K562 (cell line): ENCODE results near the gene TM4SF20. TPM values are rescaled to one million over a fixed set of nuclear protein-coding genes. Genes with fewer than 3 reads are reported as not detected.

ENCODE experiments used
- ATAC-seq: fragments of 200-7000 bp; cut with Tn5 transposase; 3 replicates; pipeline ENCODE4 v1.9.1; 2020; ENCODE audit warnings: moderate library complexity
- BruUV-seq: library from RNA; stranded (reverse); fragments of 400-500 nt; replicated peaks from 2 replicates; lab custom pipeline; 2021; lab: Mats Ljungman, UMichigan
- CTCF ChIA-PET: fragments of 300-600 bp; formaldehyde crosslinking; extraction: SDS; loops from one replicate; lab custom pipeline; 2021; ENCODE audit warnings: low intra/inter-chr PET ratio; lab: Yijun Ruan, JAX
- POLR2A ChIA-PET: fragments of 300-600, 350-650 bp; sonication (Branson Sonifier 250); formaldehyde crosslinking; extraction: SDS; loops from one replicate; lab custom pipeline; 2021; ENCODE audit warnings: antibody characterized with exemption, inconsistent platforms; lab: Yijun Ruan, JAX
- DNase-seq, 4 experiments: peaks; one replicate each; pipeline versions ENCODE4 v3.0.0 to v3.0.0-alpha.2; 2011 to 2018; ENCODE audit warnings: low spot score in 3 of 4, mixed read lengths in 3 of 4; ENCODE audit errors: extremely low read depth in 1 of 4
- FAIRE-seq: peaks from 2 replicates; lab custom pipeline; 2011; peaks lifted over from hg19 to GRCh38; lab: Jason Lieb, UNC
- H2AFZ ChIP-seq: 2 replicates; pipeline ENCODE4 v1.6.0; 2011; ENCODE audit warnings: low read depth, low read length, control low read depth, inconsistent platforms
- H3K27ac ChIP-seq: fragments of 200-600 bp; 3 replicates; pipeline ENCODE4 v1.8.0; 2011; ENCODE audit warnings: low read depth, mild to moderate bottlenecking, control low read depth, inconsistent platforms, low read length, moderate library complexity, mixed read lengths; ENCODE audit errors: extremely low read depth
- H3K27me3 ChIP-seq, 2 experiments: fragments of 300-600 bp in 1 of 2; 2 replicates in 1 of 2; 3 replicates in 1 of 2; pipeline versions ENCODE4 v1.6.0 to v1.8.0; 2011; ENCODE audit warnings: inconsistent platforms in 2 of 2, low read length in 2 of 2, mild to moderate bottlenecking in 1 of 2, mixed read lengths in 1 of 2, moderate library complexity in 1 of 2; ENCODE audit not compliant: control insufficient read depth in 2 of 2, insufficient read depth in 2 of 2
- H3K36me3 ChIP-seq: fragments of 300-600 bp; 3 replicates; pipeline ENCODE4 v1.8.0; 2011; ENCODE audit warnings: mild to moderate bottlenecking, low read length, inconsistent platforms; ENCODE audit not compliant: control insufficient read depth, insufficient read depth
- H3K4me1 ChIP-seq, 2 experiments: fragments of 200-600 bp in 1 of 2; replicated peaks in 1 of 2; 2 replicates in 1 of 2; 3 replicates in 1 of 2; pipeline versions ENCODE4 v1.5.1 to v1.8.0; 2011; ENCODE audit warnings: inconsistent platforms in 2 of 2, low read length in 2 of 2, mild to moderate bottlenecking in 1 of 2, mixed read lengths in 1 of 2, moderate library complexity in 1 of 2; ENCODE audit not compliant: control insufficient read depth in 2 of 2, insufficient read depth in 2 of 2
- H3K4me2 ChIP-seq: 2 replicates; pipeline ENCODE4 v1.6.1; 2011; ENCODE audit warnings: low read length, control low read depth, inconsistent platforms, mixed read lengths; ENCODE audit not compliant: insufficient read depth
- H3K4me3 ChIP-seq: fragments of 200-600 bp; sonication (generic), shearing (Covaris generic); 2 replicates; pipeline ENCODE4 v1.5.1; 2016; ENCODE audit warnings: control low read depth, inconsistent platforms
- H3K79me2 ChIP-seq: fragments of 200-600 bp; 3 replicates; pipeline ENCODE4 v1.8.0; 2011; ENCODE audit warnings: low read length, inconsistent platforms; ENCODE audit not compliant: control insufficient read depth, insufficient read depth
- H3K9ac ChIP-seq, 2 experiments: 2 replicates each; pipeline versions ENCODE4 v1.6.0 to v1.6.1; 2011; ENCODE audit warnings: low read depth in 2 of 2, low read length in 2 of 2, control low read depth in 1 of 2, inconsistent platforms in 1 of 2, mild to moderate bottlenecking in 1 of 2, mixed read lengths in 1 of 2; ENCODE audit not compliant: insufficient read depth in 1 of 2
- H3K9me1 ChIP-seq: one replicate; pipeline ENCODE4 v1.6.0; 2011; ENCODE audit warnings: inconsistent platforms, mild to moderate bottlenecking, low read length, moderate library complexity; ENCODE audit not compliant: control insufficient read depth, insufficient read depth
- H3K9me3 ChIP-seq: replicated peaks from 2 replicates; pipeline ENCODE4 v1.5.1; 2011; ENCODE audit warnings: low read depth, low read length, inconsistent platforms; ENCODE audit not compliant: control insufficient read depth, insufficient read depth
- H4K20me1 ChIP-seq: replicated peaks from 2 replicates; pipeline ENCODE4 v1.6.1; 2011; ENCODE audit warnings: low read length, inconsistent platforms, mixed read lengths; ENCODE audit not compliant: control insufficient read depth, insufficient read depth
- CREB5 ChIP-seq: fragments of 250-450 bp; sonication (Bioruptor Pico); IDR thresholded peaks from 2 replicates; pipeline ENCODE4 v1.5.0; 2020; ENCODE audit warnings: mild to moderate bottlenecking
- CREM ChIP-seq: IDR thresholded peaks from 2 replicates; pipeline ENCODE4 v1.6.1; 2014; ENCODE audit warnings: antibody characterized with exemption, low read depth
- NR0B1 ChIP-seq: fragments of 450-650 bp; IDR thresholded peaks from one replicate; pipeline ENCODE4 v1.6.1; 2018; ENCODE audit warnings: mild to moderate bottlenecking, moderate library complexity; ENCODE audit not compliant: partially characterized antibody
- TOE1 ChIP-seq, 2 experiments: fragments of 450-650 bp in 1 of 2; sonication (generic) in 1 of 2; formaldehyde crosslinking in 1 of 2; IDR thresholded peaks; 2 replicates each; pipeline versions ENCODE4 v1.7.1 to v1.8.0; 2016 to 2022; ENCODE audit warnings: borderline replicate concordance in 2 of 2, mild to moderate bottlenecking in 2 of 2, antibody characterized with exemption in 1 of 2, inconsistent platforms in 1 of 2, low read depth in 1 of 2, missing genetic modification reagents in 1 of 2, moderate library complexity in 1 of 2
- XRCC3 ChIP-seq: fragments of 450-650 bp; IDR thresholded peaks from 2 replicates; pipeline ENCODE4 v1.6.1; 2017; ENCODE audit warnings: mild to moderate bottlenecking, moderate library complexity
- ZFP30 ChIP-seq: fragments of 250-450 bp; sonication (Bioruptor Pico); IDR thresholded peaks from 2 replicates; pipeline ENCODE4 v1.8.0; 2022; ENCODE audit warnings: moderate library complexity, mild to moderate bottlenecking, inconsistent platforms, borderline replicate concordance
- ZKSCAN1 ChIP-seq: fragments of 150-350 bp; IDR thresholded peaks from 2 replicates; pipeline ENCODE4 v1.6.1; 2016; ENCODE audit warnings: low read depth, low read length
- ZNF668 ChIP-seq: fragments of 250-450 bp; sonication (Bioruptor Pico); IDR thresholded peaks from 2 replicates; pipeline ENCODE4 v1.8.0; 2022; ENCODE audit warnings: mild to moderate bottlenecking, inconsistent platforms
- WGBS: fragments of 100-300 bp; shearing (Covaris generic); methylation state at CpG from one replicate; pipeline ENCODE4 v1.1.6; 2016; ENCODE audit warnings: low coverage, mixed read lengths; ENCODE audit not compliant: insufficient coverage; ENCODE audit errors: missing lambda C conversion rate; 5-methylcytosine and 5-hydroxymethylcytosine counted together
- in situ Hi-C: fragments of 300-500 bp; cut with MboI; formaldehyde crosslinking; loops from 4 replicates; pipeline ENCODE4 v1.15.0; 2018; ENCODE audit warnings: inconsistent platforms, mixed read lengths
- intact Hi-C: fragments of 100-400 bp; cut with micrococcal nuclease; formaldehyde crosslinking; loops from 2 replicates; pipeline ENCODE4 v1.14.2; 2022
- polyA plus RNA-seq, 8 experiments: library from polyadenylated mRNA; depleted of rRNA in 4 of 8; stranded (reverse) in 5 of 8; unstranded in 3 of 8; fragments of >200 nt; fragmentation: Nextera tagmentation in 2 of 8; fragmentation: Illumina TruSeq in 1 of 8; extraction: Ambion mirVana in 2 of 8; extraction: Trizol in 1 of 8; gene quantifications; 2 replicates each; pipeline versions ENCODE4 v1.2.1 to v1.2.3, GENCODE V29; 2011 to 2014; ENCODE audit warnings: inconsistent platforms in 1 of 8, missing spikeins in 1 of 8
- total RNA-seq, 7 experiments: library from RNA; depleted of rRNA in 6 of 7; stranded (reverse); fragments of >200 nt in 6 of 7; fragmentation: Illumina TruSeq in 2 of 7; extraction: Trizol in 2 of 7; gene quantifications; 2 replicates each; pipeline versions ENCODE4 v1.2.1 to v1.2.3, GENCODE V29; 2011 to 2021; ENCODE audit warnings: low replicate concordance in 1 of 7
- TF ChIP-seq, protein P1 (sequence below), 2 experiments: fragments of 150-350 bp in 1 of 2; IDR thresholded peaks; 2 replicates each; pipeline ENCODE4 v1.6.1; 2012 to 2016; ENCODE audit warnings: low read depth in 2 of 2, low read length in 2 of 2, mild to moderate bottlenecking in 1 of 2, moderate library complexity in 1 of 2

Gene TM4SF20
- total and polyA plus RNA-seq, 9 of the 15 experiments (the other 6 are each of a cell fraction or from before 2014, with no cell fraction given): not detected

- no TSS peak for BruUV-seq
- FAIRE-seq (no peak), DNase-seq (no peak), ATAC-seq (no peak)
- Histone ChIP-seq H3K27me3 (no peaks in the 10 kb centered on the region; a peak in 1 of 5 replicates), H4K20me1 (no peaks in the 10 kb centered on the region), H3K36me3 (no peaks in the 10 kb centered on the region), H3K4me3 (no peak overlapping the region), H3K4me1 (no peaks in the 10 kb centered on the region; a peak in 1 of 5 replicates), H3K9me3 (no peaks in the 10 kb centered on the region), H3K27ac (no peak overlapping the region), H3K9ac (no peak overlapping the region), H3K9me1 (no peaks in the 10 kb centered on the region), H2AFZ (no peak overlapping the region), H3K4me2 (no peak overlapping the region), H3K79me2 (no peaks in the 10 kb centered on the region)
- ChIA-PET CTCF (no interaction called here), POLR2A (no interaction called here)
- intact Hi-C loops (loop anchor here (2.0 kb wide), 1 partner anchor 401 kb away; no protein-coding TSS in a partner anchor), in situ Hi-C loops (no loop called here)
- 8% methylated on average over 3 of the region's 3 CpGs for WGBS
- TF ChIP-seq ZFP30 (CRISPR knock-in tag): no peak
- TF ChIP-seq NR0B1: no peak
- no peak for TF ChIP-seq CREB5 (CRISPR knock-in tag)
- TF ChIP-seq ZNF668 (CRISPR knock-in tag): no peak
- TF ChIP-seq CREM: no peak
- no peak for TF ChIP-seq XRCC3
- TF ChIP-seq, protein P1, sequence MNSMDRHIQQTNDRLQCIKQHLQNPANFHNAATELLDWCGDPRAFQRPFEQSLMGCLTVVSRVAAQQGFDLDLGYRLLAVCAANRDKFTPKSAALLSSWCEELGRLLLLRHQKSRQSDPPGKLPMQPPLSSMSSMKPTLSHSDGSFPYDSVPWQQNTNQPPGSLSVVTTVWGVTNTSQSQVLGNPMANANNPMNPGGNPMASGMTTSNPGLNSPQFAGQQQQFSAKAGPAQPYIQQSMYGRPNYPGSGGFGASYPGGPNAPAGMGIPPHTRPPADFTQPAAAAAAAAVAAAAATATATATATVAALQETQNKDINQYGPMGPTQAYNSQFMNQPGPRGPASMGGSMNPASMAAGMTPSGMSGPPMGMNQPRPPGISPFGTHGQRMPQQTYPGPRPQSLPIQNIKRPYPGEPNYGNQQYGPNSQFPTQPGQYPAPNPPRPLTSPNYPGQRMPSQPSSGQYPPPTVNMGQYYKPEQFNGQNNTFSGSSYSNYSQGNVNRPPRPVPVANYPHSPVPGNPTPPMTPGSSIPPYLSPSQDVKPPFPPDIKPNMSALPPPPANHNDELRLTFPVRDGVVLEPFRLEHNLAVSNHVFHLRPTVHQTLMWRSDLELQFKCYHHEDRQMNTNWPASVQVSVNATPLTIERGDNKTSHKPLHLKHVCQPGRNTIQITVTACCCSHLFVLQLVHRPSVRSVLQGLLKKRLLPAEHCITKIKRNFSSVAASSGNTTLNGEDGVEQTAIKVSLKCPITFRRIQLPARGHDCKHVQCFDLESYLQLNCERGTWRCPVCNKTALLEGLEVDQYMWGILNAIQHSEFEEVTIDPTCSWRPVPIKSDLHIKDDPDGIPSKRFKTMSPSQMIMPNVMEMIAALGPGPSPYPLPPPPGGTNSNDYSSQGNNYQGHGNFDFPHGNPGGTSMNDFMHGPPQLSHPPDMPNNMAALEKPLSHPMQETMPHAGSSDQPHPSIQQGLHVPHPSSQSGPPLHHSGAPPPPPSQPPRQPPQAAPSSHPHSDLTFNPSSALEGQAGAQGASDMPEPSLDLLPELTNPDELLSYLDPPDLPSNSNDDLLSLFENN (IDR thresholded peaks at IDR 0.05; ENCODE audit: low read depth in 2 of 2, low read length in 2 of 2): no peak
- TF ChIP-seq ZKSCAN1: no peak
- no peak for TF ChIP-seq TOE1 (IDR thresholded peaks at IDR 0.05; ENCODE audit: borderline replicate concordance)
- no peak for TF ChIP-seq TOE1 (CRISPR knock-in tag; IDR thresholded peaks at IDR 0.05; ENCODE audit: borderline replicate concordance, low read depth)
Observed at GRCh38 chr2:227365833-227366232, 13.3 kb downstream of the TM4SF20 start.
